H9 (cell line): Measurements from ENCODE around the gene EHHADH. TPM values are rescaled to one million over a fixed set of nuclear protein-coding genes. Genes with fewer than 3 reads are reported as not detected.

Experiments used
- DNase-seq: peaks from one replicate; pipeline ENCODE4 v3.0.0-alpha.2; 2017
- H2AFZ ChIP-seq: one replicate; pipeline ENCODE4 v1.6.1; 2013; ENCODE audit warnings: mild to moderate bottlenecking, low read length, control low read depth, moderate library complexity
- H2AK5ac ChIP-seq: 2 replicates; pipeline ENCODE4 v1.6.1; 2013; ENCODE audit warnings: low read length, control low read depth, mixed read lengths; ENCODE audit not compliant: insufficient read length
- H2BK120ac ChIP-seq: one replicate; pipeline ENCODE4 v1.6.1; 2013; ENCODE audit warnings: low read depth, mild to moderate bottlenecking, low read length, control low read depth, inconsistent platforms; ENCODE audit not compliant: poor library complexity, severe bottlenecking
- H2BK12ac ChIP-seq: 2 replicates; pipeline ENCODE4 v1.6.1; 2013; ENCODE audit warnings: low read length, control low read depth, mixed read lengths, low read depth; ENCODE audit not compliant: insufficient read length
- H2BK15ac ChIP-seq: 2 replicates; pipeline ENCODE4 v1.6.1; 2013; ENCODE audit warnings: low read depth, low read length, control low read depth
- H2BK20ac ChIP-seq: one replicate; pipeline ENCODE4 v1.6.1; 2013; ENCODE audit warnings: low read depth, mild to moderate bottlenecking, low read length, control low read depth, inconsistent platforms; ENCODE audit not compliant: poor library complexity, severe bottlenecking
- H2BK5ac ChIP-seq: 2 replicates; pipeline ENCODE4 v1.6.1; 2013; ENCODE audit warnings: low read length, control low read depth, mixed read lengths; ENCODE audit not compliant: insufficient read length
- H3K14ac ChIP-seq: 2 replicates; pipeline ENCODE4 v1.6.1; 2013; ENCODE audit warnings: low read length, control low read depth; ENCODE audit not compliant: insufficient read depth
- H3K18ac ChIP-seq: 2 replicates; pipeline ENCODE4 v1.6.1; 2013; ENCODE audit warnings: low read depth, mild to moderate bottlenecking, mixed read lengths, low read length, control low read depth; ENCODE audit not compliant: insufficient read length
- H3K23ac ChIP-seq: 2 replicates; pipeline ENCODE4 v1.6.1; 2013; ENCODE audit warnings: low read length, control low read depth, mixed read lengths, low read depth; ENCODE audit not compliant: insufficient read length
- H3K23me2 ChIP-seq: 2 replicates; pipeline ENCODE4 v1.6.1; 2013; ENCODE audit warnings: low read depth, mild to moderate bottlenecking, mixed read lengths, low read length, control low read depth; ENCODE audit not compliant: insufficient read length, poor library complexity, severe bottlenecking
- H3K27ac ChIP-seq: 2 replicates; pipeline ENCODE4 v1.5.1; 2013; ENCODE audit warnings: low read length, control low read depth, mixed read lengths, low read depth; ENCODE audit not compliant: insufficient read length
- H3K27me3 ChIP-seq: 2 replicates; pipeline ENCODE4 v1.6.1; 2013; ENCODE audit warnings: low read length, control low read depth, inconsistent platforms; ENCODE audit not compliant: insufficient read depth
- H3K4ac ChIP-seq: 2 replicates; pipeline ENCODE4 v1.6.1; 2013; ENCODE audit warnings: low read depth, mild to moderate bottlenecking, control low read depth, inconsistent platforms, low read length, moderate library complexity
- H3K4me1 ChIP-seq: 2 replicates; pipeline ENCODE4 v1.6.1; 2013; ENCODE audit warnings: low read length, control low read depth, inconsistent platforms; ENCODE audit not compliant: insufficient read depth
- H3K4me2 ChIP-seq: 2 replicates; pipeline ENCODE4 v1.6.1; 2013; ENCODE audit warnings: low read length, control low read depth, mixed read lengths; ENCODE audit not compliant: insufficient read length, insufficient read depth
- H3K56ac ChIP-seq: 2 replicates; pipeline ENCODE4 v1.6.1; 2013; ENCODE audit warnings: low read depth, mild to moderate bottlenecking, mixed read lengths, low read length, control low read depth; ENCODE audit not compliant: insufficient read length
- H3K79me1 ChIP-seq: 2 replicates; pipeline ENCODE4 v1.6.1; 2013; ENCODE audit warnings: low read depth, mild to moderate bottlenecking, moderate library complexity, low read length, control low read depth, inconsistent platforms; ENCODE audit not compliant: insufficient read depth, poor library complexity, severe bottlenecking
- H3K79me2 ChIP-seq: 2 replicates; pipeline ENCODE4 v1.6.1; 2013; ENCODE audit warnings: low read length, control low read depth, inconsistent platforms; ENCODE audit not compliant: insufficient read depth
- H3K9ac ChIP-seq: 2 replicates; pipeline ENCODE4 v1.6.1; 2013; ENCODE audit warnings: low read length, control low read depth, mixed read lengths; ENCODE audit not compliant: insufficient read length; ENCODE audit errors: extremely low read depth
- H3K9me3 ChIP-seq: one replicate; pipeline ENCODE4 v1.6.1; 2013; ENCODE audit warnings: low read depth, low read length, inconsistent platforms; ENCODE audit not compliant: control insufficient read depth
- H3T11ph ChIP-seq: one replicate; pipeline ENCODE4 v1.6.1; 2013; ENCODE audit warnings: mild to moderate bottlenecking, low read length, control low read depth, inconsistent platforms
- H4K20me1 ChIP-seq: one replicate; pipeline ENCODE4 v1.6.1; 2013; ENCODE audit not compliant: control insufficient read depth, insufficient read length, insufficient read depth
- H4K5ac ChIP-seq: 2 replicates; pipeline ENCODE4 v1.6.1; 2013; ENCODE audit warnings: low read depth, mild to moderate bottlenecking, mixed read lengths, low read length, control low read depth; ENCODE audit not compliant: insufficient read length
- H4K8ac ChIP-seq: replicated peaks from 2 replicates; pipeline ENCODE4 v1.6.1; 2013; ENCODE audit warnings: low read length, control low read depth, mixed read lengths, low read depth; ENCODE audit not compliant: insufficient read length
- H4K91ac ChIP-seq: 2 replicates; pipeline ENCODE4 v1.6.1; 2013; ENCODE audit warnings: low read depth, mild to moderate bottlenecking, moderate library complexity, mixed read lengths, low read length, control low read depth; ENCODE audit not compliant: insufficient read length
- H3K27ac Mint-ChIP-seq, 3 experiments: 2 replicates in 2 of 3; 3 replicates in 1 of 3; pipeline ENCODE4 v1.8.0; 2020 to 2021; ENCODE audit warnings: mixed read lengths in 3 of 3, mild to moderate bottlenecking in 1 of 3, moderate library complexity in 1 of 3
- H3K27me3 Mint-ChIP-seq: 2 replicates; pipeline ENCODE4 v1.8.0; 2021; ENCODE audit warnings: low read depth, mild to moderate bottlenecking, moderate library complexity, mixed read lengths
- H3K36me3 Mint-ChIP-seq, 3 experiments: 2 replicates in 2 of 3; 3 replicates in 1 of 3; pipeline ENCODE4 v1.8.0; 2020 to 2021; ENCODE audit warnings: low read depth in 3 of 3, mixed read lengths in 3 of 3; ENCODE audit not compliant: insufficient read depth in 1 of 3
- H3K4me1 Mint-ChIP-seq, 2 experiments: 2 replicates each; pipeline ENCODE4 v1.8.0; 2020; ENCODE audit warnings: mixed read lengths in 2 of 2
- H3K4me3 Mint-ChIP-seq, 2 experiments: 2 replicates in 1 of 2; 3 replicates in 1 of 2; pipeline ENCODE4 v1.8.0; 2020 to 2021; ENCODE audit warnings: mild to moderate bottlenecking in 2 of 2, mixed read lengths in 2 of 2, moderate library complexity in 1 of 2
- H3K9me3 Mint-ChIP-seq, 2 experiments: 2 replicates in 1 of 2; 3 replicates in 1 of 2; pipeline ENCODE4 v1.8.0; 2020; ENCODE audit warnings: mild to moderate bottlenecking in 2 of 2, mixed read lengths in 2 of 2, moderate library complexity in 1 of 2
- CTCF ChIP-seq: fragments of 200-600 bp; sonication (generic); conservative IDR thresholded peaks from 3 replicates; pipeline ENCODE4 v1.8.0; 2021; ENCODE audit warnings: antibody characterized with exemption, mild to moderate bottlenecking
- WGBS: extraction: QIAGEN DNeasy Blood & Tissue Kit; methylation state at CpG from one replicate; pipeline ENCODE4 v1.1.7; 2013; ENCODE audit warnings: missing lambda C conversion rate, low lambda C conversion rate, mixed read lengths; ENCODE audit not compliant: insufficient read length; ENCODE audit errors: extremely low coverage; 5-methylcytosine and 5-hydroxymethylcytosine counted together
- total RNA-seq: library from RNA; stranded (reverse); gene quantifications from 2 replicates; pipeline ENCODE4 v1.2.1, GENCODE V29; 2021

EHHADH gene
- total RNA-seq, 1 experiment from 2014 or later, result 2.1 TPM

- no peak overlapping the region for H2BK15ac ChIP-seq
These were observed 48.0 kb downstream of the EHHADH start for GRCh38 chr3:185205865-185206264.

More at GRCh38 chr3:185205865-185206264, 48.0 kb downstream of the EHHADH start:
- no peak overlapping the region for H2AK5ac ChIP-seq
- H3K4me2 ChIP-seq, result no peak overlapping the region
- H2AFZ ChIP-seq, result no peak overlapping the region
- H4K5ac ChIP-seq, result no peak overlapping the region
- no peak overlapping the region for H3K18ac ChIP-seq
- H3K14ac ChIP-seq, result no peak overlapping the region
- no peak overlapping the region for H4K91ac ChIP-seq
- H4K8ac ChIP-seq, result no peak overlapping the region
- no peaks in the 10 kb centered on the region; the same call in 1 of the 2 replicates for H3K79me2 ChIP-seq
- DNase-seq, result no peak
- H3K27ac ChIP-seq, result no peak overlapping the region
- H4K20me1 ChIP-seq, result no peaks in the 10 kb centered on the region
- H3K56ac ChIP-seq, result no peak overlapping the region
- no peak overlapping the region for H3K4ac ChIP-seq
- H3K23me2 ChIP-seq, result no peaks in the 10 kb centered on the region
- H2BK20ac ChIP-seq, result no peak overlapping the region
- no peak overlapping the region for H2BK12ac ChIP-seq
- no peaks in the 10 kb centered on the region for H3K4me1 ChIP-seq
- Mint-ChIP-seq H3K4me1 (peaks cover 2 to 3% of the 10 kb centered on the region in 2 experiments; a peak in 3 of 4 replicates), H3K27me3 (no peaks in the 10 kb centered on the region), H3K36me3 (no peaks in the 10 kb centered on the region), H3K9me3 (no peaks in the 10 kb centered on the region), H3K27ac (no peak overlapping the region; a peak in 1 of 7 replicates), H3K4me3 (no peak overlapping the region)
- no peaks in the 10 kb centered on the region for H3K27me3 ChIP-seq
- no peak overlapping the region for H3K9ac ChIP-seq
- H3K9me3 ChIP-seq, result no peaks in the 10 kb centered on the region
- WGBS, result no CpG with 5 or more reads among the region's 7 CpGs
- no peak overlapping the region for H3T11ph ChIP-seq
- no peak for TF ChIP-seq CTCF
- H2BK5ac ChIP-seq, result no peak overlapping the region
- H2BK120ac ChIP-seq, result no peak overlapping the region
- no peaks in the 10 kb centered on the region for H3K79me1 ChIP-seq
- no peak overlapping the region for H3K23ac ChIP-seq
